Activated naive CD8-positive, alpha-beta T cell treated with anti-CD3 and anti-CD28 coated beads for 36 hours (primary cell): Measurements from ENCODE around the gene ALDH1A1. TPM values are rescaled to one million over a fixed set of nuclear protein-coding genes. Genes with fewer than 3 reads are reported as not detected.

Experiments used
- DNase-seq: peaks from one replicate; pipeline ENCODE4 v3.0.0; 2021
- H3K27ac Mint-ChIP-seq: one replicate; pipeline ENCODE4 v1.8.0; 2022; ENCODE audit warnings: mild to moderate bottlenecking, moderate library complexity, mixed read lengths
- H3K27me3 Mint-ChIP-seq: one replicate; pipeline ENCODE4 v1.8.0; 2022; ENCODE audit warnings: mild to moderate bottlenecking, mixed read lengths
- H3K36me3 Mint-ChIP-seq: one replicate; pipeline ENCODE4 v1.8.0; 2021; ENCODE audit warnings: mild to moderate bottlenecking, mixed read lengths
- H3K4me1 Mint-ChIP-seq: one replicate; pipeline ENCODE4 v1.8.0; 2021; ENCODE audit warnings: mixed read lengths
- H3K4me3 Mint-ChIP-seq: one replicate; pipeline ENCODE4 v1.8.0; 2022; ENCODE audit warnings: mild to moderate bottlenecking, moderate library complexity, mixed read lengths
- H3K9me3 Mint-ChIP-seq: one replicate; pipeline ENCODE4 v1.8.0; 2022; ENCODE audit warnings: mixed read lengths
- total RNA-seq, 2 experiments: library from RNA; stranded (reverse); gene quantifications; one replicate each; pipeline ENCODE4 v1.2.3, GENCODE V29; 2021

The ALDH1A1 gene
- total RNA-seq, 2 experiments from 2014 or later = not detected

- no peaks in the 10 kb centered on the region for H3K4me1 Mint-ChIP-seq
- H3K9me3 Mint-ChIP-seq = no peaks in the 10 kb centered on the region
- DNase-seq = no peak
- peaks cover 11% of the 10 kb centered on the region for H3K27me3 Mint-ChIP-seq
- no peak overlapping the region for H3K4me3 Mint-ChIP-seq
- H3K27ac Mint-ChIP-seq = no peak overlapping the region
- no peaks in the 10 kb centered on the region for H3K36me3 Mint-ChIP-seq
Observed at GRCh38 chr9:72983512-72984225, 30.8 kb upstream of the ALDH1A1 start.

GRCh38 chr9:72983056-72983455 is 30.2 kb upstream of the ALDH1A1 start:
- H3K4me1 Mint-ChIP-seq = no peaks in the 10 kb centered on the region
- no peak overlapping the region for H3K27ac Mint-ChIP-seq
- H3K27me3 Mint-ChIP-seq = peaks cover 13% of the 10 kb centered on the region
- no peak for DNase-seq
- H3K4me3 Mint-ChIP-seq = no peak overlapping the region
- no peaks in the 10 kb centered on the region for H3K36me3 Mint-ChIP-seq
- H3K9me3 Mint-ChIP-seq = no peaks in the 10 kb centered on the region

- Mint-ChIP-seq H3K9me3 (no peaks in the 10 kb centered on the region), H3K36me3 (no peaks in the 10 kb centered on the region), H3K27me3 (peaks cover 15% of the 10 kb centered on the region), H3K4me1 (no peaks in the 10 kb centered on the region), H3K27ac (no peak overlapping the region), H3K4me3 (no peak overlapping the region)
- DNase-seq = no peak
Observed at GRCh38 chr9:72982146-72982799, 29.4 kb upstream of the ALDH1A1 start.

GRCh38 chr9:72981433-72981832 is 28.6 kb upstream of the ALDH1A1 start:
- H3K4me3 Mint-ChIP-seq = no peak overlapping the region
- H3K27ac Mint-ChIP-seq = no peak overlapping the region
- peaks cover 11% of the 10 kb centered on the region for H3K27me3 Mint-ChIP-seq
- no peaks in the 10 kb centered on the region for H3K4me1 Mint-ChIP-seq
- H3K36me3 Mint-ChIP-seq = no peaks in the 10 kb centered on the region
- no peaks in the 10 kb centered on the region for H3K9me3 Mint-ChIP-seq
- no peak for DNase-seq

GRCh38 chr9:72980600-72981265 is 27.9 kb upstream of the ALDH1A1 start:
- peaks cover 9% of the 10 kb centered on the region for H3K27me3 Mint-ChIP-seq
- H3K9me3 Mint-ChIP-seq = no peaks in the 10 kb centered on the region
- no peak for DNase-seq
- H3K4me1 Mint-ChIP-seq = no peaks in the 10 kb centered on the region
- no peak overlapping the region for H3K4me3 Mint-ChIP-seq
- H3K36me3 Mint-ChIP-seq = no peaks in the 10 kb centered on the region
- no peak overlapping the region for H3K27ac Mint-ChIP-seq

- H3K27ac Mint-ChIP-seq = no peak overlapping the region
- peaks cover 9% of the 10 kb centered on the region for H3K27me3 Mint-ChIP-seq
- no peaks in the 10 kb centered on the region for H3K4me1 Mint-ChIP-seq
- H3K4me3 Mint-ChIP-seq = no peak overlapping the region
- DNase-seq = no peak
- H3K36me3 Mint-ChIP-seq = no peaks in the 10 kb centered on the region
- H3K9me3 Mint-ChIP-seq = no peaks in the 10 kb centered on the region
Observed at GRCh38 chr9:72980183-72980582, 27.3 kb upstream of the ALDH1A1 start.

- no peak overlapping the region for H3K4me3 Mint-ChIP-seq
- H3K27ac Mint-ChIP-seq = no peak overlapping the region
- peaks cover 9% of the 10 kb centered on the region for H3K27me3 Mint-ChIP-seq
- H3K4me1 Mint-ChIP-seq = no peaks in the 10 kb centered on the region
- H3K9me3 Mint-ChIP-seq = no peaks in the 10 kb centered on the region
- H3K36me3 Mint-ChIP-seq = no peaks in the 10 kb centered on the region
- no peak for DNase-seq
Observed at GRCh38 chr9:72979405-72980100, 26.7 kb upstream of the ALDH1A1 start.

- Mint-ChIP-seq H3K36me3 (no peaks in the 10 kb centered on the region), H3K27ac (no peak overlapping the region), H3K27me3 (peaks cover 14% of the 10 kb centered on the region), H3K9me3 (no peaks in the 10 kb centered on the region), H3K4me3 (no peak overlapping the region), H3K4me1 (no peaks in the 10 kb centered on the region)
- DNase-seq = no peak
Observed at GRCh38 chr9:72978744-72979143, 25.9 kb upstream of the ALDH1A1 start.

GRCh38 chr9:72977670-72978069 is 24.8 kb upstream of the ALDH1A1 start:
- H3K27me3 Mint-ChIP-seq = peaks cover 14% of the 10 kb centered on the region
- no peaks in the 10 kb centered on the region for H3K4me1 Mint-ChIP-seq
- no peaks in the 10 kb centered on the region for H3K9me3 Mint-ChIP-seq
- H3K36me3 Mint-ChIP-seq = no peaks in the 10 kb centered on the region
- no peak overlapping the region for H3K4me3 Mint-ChIP-seq
- no peak for DNase-seq
- H3K27ac Mint-ChIP-seq = no peak overlapping the region

- Mint-ChIP-seq H3K9me3 (no peaks in the 10 kb centered on the region), H3K27ac (no peak overlapping the region), H3K4me1 (no peaks in the 10 kb centered on the region), H3K27me3 (peaks cover 9% of the 10 kb centered on the region), H3K4me3 (no peak overlapping the region), H3K36me3 (no peaks in the 10 kb centered on the region)
- no peak for DNase-seq
Observed at GRCh38 chr9:72974501-72974900, 21.6 kb upstream of the ALDH1A1 start.

GRCh38 chr9:72972636-72973035 is 19.8 kb upstream of the ALDH1A1 start:
- Mint-ChIP-seq H3K27ac (no peak overlapping the region), H3K4me1 (no peaks in the 10 kb centered on the region), H3K9me3 (no peaks in the 10 kb centered on the region), H3K36me3 (no peaks in the 10 kb centered on the region), H3K4me3 (no peak overlapping the region), H3K27me3 (peaks cover 5% of the 10 kb centered on the region)
- no peak for DNase-seq

GRCh38 chr9:72971411-72971810 is 18.6 kb upstream of the ALDH1A1 start:
- DNase-seq = no peak
- H3K9me3 Mint-ChIP-seq = no peaks in the 10 kb centered on the region

GRCh38 chr9:72960446-72960845 is 7.6 kb upstream of the ALDH1A1 start:
- H3K4me1 Mint-ChIP-seq = no peaks in the 10 kb centered on the region
- no peak overlapping the region for H3K27ac Mint-ChIP-seq
- peaks cover 7% of the 10 kb centered on the region for H3K27me3 Mint-ChIP-seq
- DNase-seq = no peak
- H3K36me3 Mint-ChIP-seq = no peaks in the 10 kb centered on the region
- H3K9me3 Mint-ChIP-seq = peaks cover 5% of the 10 kb centered on the region
- H3K4me3 Mint-ChIP-seq = no peak overlapping the region

More at GRCh38 chr9:72971411-72971810, 18.6 kb upstream of the ALDH1A1 start:
- H3K4me1 Mint-ChIP-seq = no peaks in the 10 kb centered on the region
- no peaks in the 10 kb centered on the region for H3K36me3 Mint-ChIP-seq
- no peak overlapping the region for H3K27ac Mint-ChIP-seq
- peaks cover 5% of the 10 kb centered on the region for H3K27me3 Mint-ChIP-seq
- no peak overlapping the region for H3K4me3 Mint-ChIP-seq

GRCh38 chr9:72958485-72959281 is 5.8 kb upstream of the ALDH1A1 start:
- Mint-ChIP-seq H3K4me1 (no peaks in the 10 kb centered on the region), H3K27ac (no peak overlapping the region), H3K4me3 (no peak overlapping the region), H3K27me3 (peaks cover 11% of the 10 kb centered on the region), H3K9me3 (peaks cover 5% of the 10 kb centered on the region), H3K36me3 (no peaks in the 10 kb centered on the region)
- DNase-seq = no peak
